ENCODE results near the gene PSMD1. TPM values are rescaled to one million over a fixed set of nuclear protein-coding genes. Genes with fewer than 3 reads are reported as not detected.
A peak's percentile ranks its signal among the peaks of the same experiment; 100 is the strongest.

PSMD1 gene
- total and polyA plus RNA-seq, 2 of the 8 experiments (the other 6 are each of a cell fraction or from before 2014, with no cell fraction given): 179 to 272 TPM

GRCh38 chr2:231099918-231100317, 43.3 kb downstream of the PSMD1 start:
- H3K9me3 ChIP-seq (ENCODE audit: insufficient read depth in 2 of 2, low read depth in 1 of 2, low read length in 1 of 2): peaks cover 24 to 29% of the 10 kb centered on the region in 2 experiments
- no peak overlapping the region for H3K4ac ChIP-seq (replicated peaks; ENCODE audit: insufficient read length, low read depth, low read length)
- no peak overlapping the region for H2BK120ac ChIP-seq (replicated peaks; ENCODE audit: low read depth, low read length)
- no peak overlapping the region for H3K27ac ChIP-seq (ENCODE audit: low read depth, low read length)
- H3K14ac ChIP-seq (ENCODE audit: insufficient read length): no peak overlapping the region
- no peak overlapping the region for H4K5ac ChIP-seq (ENCODE audit: insufficient read length, low read depth, low read length)
- no peak overlapping the region for H2AK5ac ChIP-seq (ENCODE audit: low read depth, low read length)
- H4K20me1 ChIP-seq (replicated peaks in 1 of 2; ENCODE audit: control insufficient read depth in 1 of 2, insufficient read depth in 2 of 2, low read length in 2 of 2): no peaks in the 10 kb centered on the region
- H3K79me1 ChIP-seq (ENCODE audit: low read depth, low read length): no peaks in the 10 kb centered on the region; the same call in 1 of the 2 replicates
- H4K8ac ChIP-seq (ENCODE audit: extremely low read depth, insufficient read depth, low read length): no peak overlapping the region
- no peak overlapping the region for H2AFZ ChIP-seq (ENCODE audit: low read length)
- ChIA-PET POLR2A (ENCODE audit: partially characterized antibody) (interaction anchor here (0.7 kb wide), 1 partner anchor 31 kb away, joined by 3 read pairs; no protein-coding TSS in a partner anchor), CTCF (ENCODE audit: partially characterized antibody) (interaction anchor here (1.2 kb wide), 1 partner anchor 88 kb away, joined by 3 read pairs; no protein-coding TSS in a partner anchor)
- H2BK12ac ChIP-seq (ENCODE audit: low read depth, low read length): no peak overlapping the region
- H2BK15ac ChIP-seq (ENCODE audit: low read length): no peak overlapping the region
- 95% methylated on average over 8 of the region's 8 CpGs; no CpG with 5 or more reads in 1 of the 2 experiments for WGBS, 2 experiments (ENCODE audit: extremely low coverage in 1 of 2, insufficient coverage in 1 of 2, insufficient read length in 1 of 2, insufficient replicate concordance in 2 of 2, low coverage in 1 of 2, low lambda C conversion rate in 2 of 2, missing lambda C conversion rate in 1 of 2)
- peak in 1 of 2 experiments; percentile 66 for DNase-seq (ENCODE audit: low read depth in 1 of 2, low spot score in 2 of 2)
- no peak overlapping the region for H3K18ac ChIP-seq (ENCODE audit: extremely low read depth, low read length)
- no peaks in the 10 kb centered on the region for H3K4me1 ChIP-seq (replicated peaks in 1 of 4; ENCODE audit: control insufficient read depth in 3 of 4, insufficient read depth in 4 of 4, low read length in 3 of 4)
- H3K4me3 ChIP-seq (ENCODE audit: extremely low read depth in 1 of 4, insufficient read depth in 2 of 4, low read depth in 3 of 4, low read length in 4 of 4): no peak overlapping the region
- H4K91ac ChIP-seq (replicated peaks; ENCODE audit: insufficient read length, low read length): no peak overlapping the region
- no peak overlapping the region for H3K9ac ChIP-seq (replicated peaks in 1 of 4; ENCODE audit: extremely low read depth in 1 of 4, low read depth in 3 of 4, low read length in 3 of 4)
- H2BK5ac ChIP-seq (ENCODE audit: low read depth, low read length): no peak overlapping the region
- no peak overlapping the region for H2BK20ac ChIP-seq (ENCODE audit: low read length)
- H3K23me2 ChIP-seq (ENCODE audit: low read depth, low read length): no peaks in the 10 kb centered on the region
- no peak for FAIRE-seq
- no peaks in the 10 kb centered on the region for H3K27me3 ChIP-seq (replicated peaks in 1 of 4; ENCODE audit: control insufficient read depth in 3 of 4, extremely low read depth in 1 of 4, insufficient read depth in 3 of 4, low read length in 3 of 4)
- no peak overlapping the region for H3K4me2 ChIP-seq (ENCODE audit: insufficient read depth in 1 of 2, low read depth in 2 of 2, low read length in 2 of 2)
- H3K56ac ChIP-seq (replicated peaks; ENCODE audit: insufficient read length, low read depth, low read length): no peak overlapping the region
- no peak overlapping the region for H3K23ac ChIP-seq (ENCODE audit: insufficient read length)
- peaks cover 0 to 3% of the 10 kb centered on the region in 2 experiments; a peak in 1 of 4 replicates for H3K79me2 ChIP-seq (ENCODE audit: control insufficient read depth in 1 of 2, insufficient read depth in 2 of 2, low read length in 2 of 2)
- H3K36me3 ChIP-seq (ENCODE audit: control insufficient read depth in 2 of 4, insufficient read depth in 4 of 4, low read length in 3 of 4): peaks cover 0 to 44% (median 13%) of the 10 kb centered on the region in 4 experiments; a peak in 6 of 8 replicates
- TF ChIP-seq CHD1 (IDR thresholded peaks at IDR 0.05; ENCODE audit: low read depth, low read length) (no peak), TBP (IDR thresholded peaks at IDR 0.05; ENCODE audit: low read depth, low read length) (no peak), CBX5 (IDR thresholded peaks at IDR 0.05; ENCODE audit: low read depth, low read length) (no peak), RNF2 (IDR thresholded peaks at IDR 0.05; ENCODE audit: borderline replicate concordance, low read depth, low read length, missing control alignments, poor library complexity, severe bottlenecking) (no peak), RAD21 (IDR thresholded peaks at IDR 0.05 in 1 of 2, conservative IDR thresholded peaks at IDR 0.05 in 1 of 2; ENCODE audit: low read depth in 2 of 2, low read length in 2 of 2) (peak; percentile 21 to 29; a peak in 2 of 4 replicates), SP1 (IDR thresholded peaks at IDR 0.05; ENCODE audit: low read depth, low read length) (no peak), BACH1 (IDR thresholded peaks at IDR 0.05; ENCODE audit: low read length) (no peak), NRF1 (IDR thresholded peaks at IDR 0.05; ENCODE audit: low read depth, low read length) (no peak)
- TF ChIP-seq, protein P1, sequence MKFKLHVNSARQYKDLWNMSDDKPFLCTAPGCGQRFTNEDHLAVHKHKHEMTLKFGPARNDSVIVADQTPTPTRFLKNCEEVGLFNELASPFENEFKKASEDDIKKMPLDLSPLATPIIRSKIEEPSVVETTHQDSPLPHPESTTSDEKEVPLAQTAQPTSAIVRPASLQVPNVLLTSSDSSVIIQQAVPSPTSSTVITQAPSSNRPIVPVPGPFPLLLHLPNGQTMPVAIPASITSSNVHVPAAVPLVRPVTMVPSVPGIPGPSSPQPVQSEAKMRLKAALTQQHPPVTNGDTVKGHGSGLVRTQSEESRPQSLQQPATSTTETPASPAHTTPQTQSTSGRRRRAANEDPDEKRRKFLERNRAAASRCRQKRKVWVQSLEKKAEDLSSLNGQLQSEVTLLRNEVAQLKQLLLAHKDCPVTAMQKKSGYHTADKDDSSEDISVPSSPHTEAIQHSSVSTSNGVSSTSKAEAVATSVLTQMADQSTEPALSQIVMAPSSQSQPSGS (IDR thresholded peaks at IDR 0.05; ENCODE audit: low read length): no peak
- TF ChIP-seq, protein P2, sequence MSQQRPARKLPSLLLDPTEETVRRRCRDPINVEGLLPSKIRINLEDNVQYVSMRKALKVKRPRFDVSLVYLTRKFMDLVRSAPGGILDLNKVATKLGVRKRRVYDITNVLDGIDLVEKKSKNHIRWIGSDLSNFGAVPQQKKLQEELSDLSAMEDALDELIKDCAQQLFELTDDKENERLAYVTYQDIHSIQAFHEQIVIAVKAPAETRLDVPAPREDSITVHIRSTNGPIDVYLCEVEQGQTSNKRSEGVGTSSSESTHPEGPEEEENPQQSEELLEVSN (IDR thresholded peaks at IDR 0.05): no peak
